ENCODE measurements around the gene SMAD3. TPM values are rescaled to one million over a fixed set of nuclear protein-coding genes. Genes with fewer than 3 reads are reported as not detected.
"Not testable (repeated sequence)": the region's sequence is repeated elsewhere in the genome, so short reads cannot be mapped to it uniquely, and the experiment has no call there.

SMAD3 gene
- total RNA-seq, 1 donor from 2014 or later = 53.5 TPM

- no peak for DNase-seq (ENCODE audit: extremely low spot score in 2 of 2)
- no peak for TF ChIP-seq POLR2AphosphoS5 (IDR thresholded peaks at IDR 0.05; ENCODE audit: insufficient read depth in 1 of 2, low read depth in 1 of 2)
- no peak for TF ChIP-seq POLR2A (IDR thresholded peaks at IDR 0.05)
- no peak for TF ChIP-seq CTCF (IDR thresholded peaks at IDR 0.05)
- peaks cover 77% of the 10 kb centered on the region for H3K4me1 ChIP-seq
- H3K27ac ChIP-seq = no peak overlapping the region
- intact Hi-C loops (cut with DNase I) = no loop called here
- H3K4me3 ChIP-seq = no peak overlapping the region
- H3K9me3 ChIP-seq = no peaks in the 10 kb centered on the region
- H3K36me3 ChIP-seq = no peaks in the 10 kb centered on the region
- no peaks in the 10 kb centered on the region for H3K27me3 ChIP-seq
These were observed 5.7 kb downstream of the SMAD3 start for GRCh38 chr15:67070892-67071664.

DNA sequence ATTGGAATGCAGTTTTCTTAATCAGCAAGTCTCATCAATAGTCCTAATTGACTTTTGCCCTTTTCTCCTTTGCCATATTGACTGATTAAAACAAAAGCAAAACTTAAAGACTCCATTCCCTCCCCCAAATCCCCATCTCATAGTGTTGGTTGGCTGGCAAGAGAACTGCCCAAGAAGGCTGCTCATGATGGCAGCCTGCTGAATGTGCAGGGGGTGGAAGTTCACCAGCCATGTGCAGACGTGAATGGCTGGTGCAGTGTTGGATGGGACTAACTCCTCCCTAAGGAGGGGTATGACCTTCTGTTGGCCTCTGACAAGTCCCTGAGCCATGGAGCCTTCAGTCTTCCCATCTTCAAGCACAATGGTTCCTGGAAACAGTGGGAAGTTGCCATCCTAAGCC is 7.0 kb downstream of the SMAD3 start:
- Histone ChIP-seq H3K36me3 (no peaks in the 10 kb centered on the region), H3K27me3 (no peaks in the 10 kb centered on the region), H3K4me1 (peaks cover 86% of the 10 kb centered on the region), H3K9me3 (no peaks in the 10 kb centered on the region), H3K27ac (no peak overlapping the region), H3K4me3 (no peak overlapping the region)
- intact Hi-C loops (cut with DNase I) = no loop called here
- TF ChIP-seq POLR2AphosphoS5 (IDR thresholded peaks at IDR 0.05; ENCODE audit: insufficient read depth in 1 of 2, low read depth in 1 of 2) (no peak), POLR2A (IDR thresholded peaks at IDR 0.05) (no peak)
- DNase-seq (ENCODE audit: extremely low spot score in 2 of 2) = no peak

GRCh38 chr15:67072958-67073357 is 7.6 kb downstream of the SMAD3 start:
- intact Hi-C loops (cut with DNase I) = no loop called here
- no peaks in the 10 kb centered on the region for H3K36me3 ChIP-seq
- H3K27me3 ChIP-seq = no peaks in the 10 kb centered on the region
- TF ChIP-seq POLR2A (IDR thresholded peaks at IDR 0.05) = no peak
- TF ChIP-seq CTCF (IDR thresholded peaks at IDR 0.05) = no peak
- no peak for TF ChIP-seq POLR2AphosphoS5 (IDR thresholded peaks at IDR 0.05; ENCODE audit: insufficient read depth in 1 of 2, low read depth in 1 of 2)
- peaks cover 86% of the 10 kb centered on the region for H3K4me1 ChIP-seq
- H3K9me3 ChIP-seq = no peaks in the 10 kb centered on the region
- no peak for DNase-seq (ENCODE audit: extremely low spot score in 2 of 2)
- H3K4me3 ChIP-seq = no peak overlapping the region
- no peak overlapping the region for H3K27ac ChIP-seq

- Histone ChIP-seq H3K27ac (peak overlapping the region; percentile 48), H3K27me3 (no peaks in the 10 kb centered on the region), H3K36me3 (no peaks in the 10 kb centered on the region), H3K9me3 (no peaks in the 10 kb centered on the region), H3K4me3 (no peak overlapping the region), H3K4me1 (peaks cover 86% of the 10 kb centered on the region)
- DNase-seq (ENCODE audit: extremely low spot score in 2 of 2) = no peak
- intact Hi-C loops (cut with DNase I) = no loop called here
- no peak for TF ChIP-seq POLR2A (IDR thresholded peaks at IDR 0.05)
- no peak for TF ChIP-seq CTCF (IDR thresholded peaks at IDR 0.05)
- TF ChIP-seq POLR2AphosphoS5 (IDR thresholded peaks at IDR 0.05; ENCODE audit: insufficient read depth in 1 of 2, low read depth in 1 of 2) = peak in 1 of 2 donors; percentile 7
These were observed 9.5 kb downstream of the SMAD3 start for GRCh38 chr15:67074886-67075229.

DNA sequence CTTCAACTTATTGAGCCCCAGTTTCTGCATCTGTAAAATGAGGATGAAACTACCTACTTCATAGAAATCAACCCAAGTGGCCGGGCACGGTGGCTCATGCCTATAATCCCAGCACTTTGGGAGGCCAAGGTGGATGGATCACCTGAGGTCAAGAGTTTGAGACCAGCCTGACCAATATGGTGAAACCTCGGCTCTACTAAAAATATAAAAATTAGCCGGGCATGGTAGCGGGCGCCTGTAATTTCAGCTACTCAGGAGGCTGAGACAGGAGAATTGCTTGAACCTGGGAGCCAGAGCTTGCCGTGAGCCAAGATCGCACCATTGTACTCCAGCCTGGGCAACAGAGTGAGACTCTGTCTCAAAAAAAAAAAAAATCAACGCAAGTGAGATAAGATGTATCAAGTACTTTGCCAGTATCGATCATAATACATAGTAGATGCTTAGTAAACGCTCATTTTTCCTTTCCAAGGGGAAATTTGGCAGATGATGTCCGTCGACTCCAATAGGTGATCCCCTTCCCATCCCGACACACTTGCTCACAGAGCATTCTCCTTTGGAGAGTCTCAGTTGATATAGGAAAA is 10.2 kb downstream of the SMAD3 start:
- DNase-seq (ENCODE audit: extremely low spot score in 2 of 2); H3K4me3 ChIP-seq; H3K27me3 ChIP-seq; H3K36me3 ChIP-seq; H3K9me3 ChIP-seq; intact Hi-C loops (cut with DNase I): not testable (repeated sequence)
- peak overlapping the region; percentile 48 for H3K27ac ChIP-seq
- H3K4me1 ChIP-seq = peaks cover 86% of the 10 kb centered on the region

- no peaks in the 10 kb centered on the region for H3K9me3 ChIP-seq
- peaks cover 86% of the 10 kb centered on the region for H3K4me1 ChIP-seq
- TF ChIP-seq POLR2AphosphoS5 (IDR thresholded peaks at IDR 0.05; ENCODE audit: insufficient read depth in 1 of 2, low read depth in 1 of 2) = no peak
- TF ChIP-seq CTCF (IDR thresholded peaks at IDR 0.05) = no peak
- no peak for TF ChIP-seq POLR2A (IDR thresholded peaks at IDR 0.05)
- intact Hi-C loops (cut with DNase I) = no loop called here
- H3K4me3 ChIP-seq = no peak overlapping the region
- peak overlapping the region; percentile 18 for H3K27ac ChIP-seq
- no peaks in the 10 kb centered on the region for H3K27me3 ChIP-seq
- no peak for DNase-seq (ENCODE audit: extremely low spot score in 2 of 2)
- no peaks in the 10 kb centered on the region for H3K36me3 ChIP-seq
These were observed 10.9 kb downstream of the SMAD3 start for GRCh38 chr15:67076147-67076843.
